Measurements from ENCODE around the gene MAGI2.

Gene MAGI2

GRCh38 chr7:78786055-78786454, 667.4 kb downstream of the MAGI2 start:
- no peak for DNase-seq (ENCODE audit: low spot score)

- DNase-seq (ENCODE audit: low spot score) = no peak
Observed at GRCh38 chr7:78783179-78783962, 670.1 kb downstream of the MAGI2 start.

GRCh38 chr7:78780560-78780959, 672.9 kb downstream of the MAGI2 start:
- no peak for DNase-seq (ENCODE audit: low spot score)

GRCh38 chr7:78779788-78780187, 673.7 kb downstream of the MAGI2 start:
- DNase-seq (ENCODE audit: low spot score) = no peak

GRCh38 chr7:78777829-78778228, 675.6 kb downstream of the MAGI2 start:
- no peak for DNase-seq (ENCODE audit: low spot score)

- DNase-seq (ENCODE audit: low spot score) = no peak
Observed at GRCh38 chr7:78770422-78771410, 682.8 kb downstream of the MAGI2 start.

- no peak for DNase-seq (ENCODE audit: low spot score)
Observed at GRCh38 chr7:78769481-78770101, 683.9 kb downstream of the MAGI2 start.

- DNase-seq (ENCODE audit: low spot score) = no peak
Observed at GRCh38 chr7:78768859-78769258, 684.6 kb downstream of the MAGI2 start.

- DNase-seq (ENCODE audit: low spot score) = no peak
Observed at GRCh38 chr7:78765943-78766729, 687.3 kb downstream of the MAGI2 start.

- DNase-seq (ENCODE audit: low spot score) = no peak
Observed at GRCh38 chr7:78764571-78764970, 688.9 kb downstream of the MAGI2 start.

GRCh38 chr7:78762625-78763024, 690.8 kb downstream of the MAGI2 start:
- DNase-seq (ENCODE audit: low spot score) = no peak

- no peak for DNase-seq (ENCODE audit: low spot score)
Observed at GRCh38 chr7:78760620-78761355, 692.7 kb downstream of the MAGI2 start.

GRCh38 chr7:78752554-78752953, 700.9 kb downstream of the MAGI2 start:
- no peak for DNase-seq (ENCODE audit: low spot score)

- no peak for DNase-seq (ENCODE audit: low spot score)
Observed at GRCh38 chr7:78751253-78751652, 702.2 kb downstream of the MAGI2 start.

- DNase-seq (ENCODE audit: low spot score) = no peak
Observed at GRCh38 chr7:78749052-78749746, 704.3 kb downstream of the MAGI2 start.

GRCh38 chr7:78747592-78747991, 705.9 kb downstream of the MAGI2 start:
- DNase-seq (ENCODE audit: low spot score) = no peak

- DNase-seq (ENCODE audit: low spot score) = no peak
Observed at GRCh38 chr7:78746301-78746700, 707.2 kb downstream of the MAGI2 start.

GRCh38 chr7:78742694-78743093, 710.8 kb downstream of the MAGI2 start:
- DNase-seq (ENCODE audit: low spot score) = no peak

- no peak for DNase-seq (ENCODE audit: low spot score)
Observed at GRCh38 chr7:78736548-78736947, 716.9 kb downstream of the MAGI2 start.

- no peak for DNase-seq (ENCODE audit: low spot score)
Observed at GRCh38 chr7:78734626-78735025, 718.8 kb downstream of the MAGI2 start.

Measured in activated CD4-positive, alpha-beta T cell treated with anti-CD3 and anti-CD28 coated beads, Interleukin-2, Interleukin-4, amounts not matched to agents 100 ng/mL and 50 ng/mL, durations not matched to agents 16 hours and 8 hours (primary cell).